Common myeloid progenitor, CD34-positive (primary cell): ENCODE data around the gene APBA2.

ENCODE experiments used
- CTCF ChIA-PET: fragments of 350-600 bp; sonication (Branson Sonifier 250); formaldehyde crosslinking; loops from one replicate; lab custom pipeline; 2021; ENCODE audit warnings: antibody characterized with exemption; lab: Charles Lee
- POLR2A ChIA-PET: fragments of 350-600 bp; sonication (Branson Sonifier 250); formaldehyde crosslinking; loops from one replicate; lab custom pipeline; 2021; ENCODE audit warnings: antibody characterized with exemption; lab: Charles Lee
- DNase-seq, 3 donors: peaks; one replicate each; pipeline versions ENCODE4 v3.0.0 to v3.0.0-alpha.2; 2013
- H3K27ac ChIP-seq, 2 experiments: 1 replicate in 1 of 2; 2 replicates in 1 of 2; pipeline ENCODE4 v1.7.0; 2013; ENCODE audit warnings: inconsistent platforms in 2 of 2, low read length in 2 of 2, mild to moderate bottlenecking in 2 of 2, low read depth in 1 of 2, moderate library complexity in 1 of 2; ENCODE audit not compliant: severe bottlenecking in 2 of 2, insufficient read depth in 1 of 2, poor library complexity in 1 of 2
- H3K27me3 ChIP-seq, 5 experiments: replicated peaks in 2 of 5; 1 replicate in 3 of 5; 2 replicates in 2 of 5; pipeline versions ENCODE4 v1.6.1 to v1.7.0; 2013; ENCODE audit warnings: low read length in 4 of 5, mild to moderate bottlenecking in 2 of 5, moderate library complexity in 2 of 5, inconsistent platforms in 1 of 5; ENCODE audit not compliant: insufficient read depth in 5 of 5, control insufficient read depth in 4 of 5
- H3K36me3 ChIP-seq, 4 experiments: 1 replicate in 2 of 4; 2 replicates in 2 of 4; pipeline versions ENCODE4 v1.6.1 to v1.7.0; 2013; ENCODE audit warnings: low read length in 3 of 4, control low read depth in 1 of 4, mild to moderate bottlenecking in 1 of 4; ENCODE audit not compliant: control insufficient read depth in 4 of 4, insufficient read depth in 4 of 4
- H3K4me1 ChIP-seq, 4 experiments: 1 replicate in 3 of 4; 2 replicates in 1 of 4; pipeline versions ENCODE4 v1.6.1 to v1.7.1; 2013; ENCODE audit warnings: low read length in 3 of 4, mild to moderate bottlenecking in 3 of 4, control low read depth in 1 of 4, inconsistent platforms in 1 of 4, moderate library complexity in 1 of 4; ENCODE audit not compliant: control insufficient read depth in 4 of 4, insufficient read depth in 4 of 4; ENCODE audit errors: control extremely low read depth in 1 of 4
- H3K4me3 ChIP-seq, 7 experiments: 1 replicate in 4 of 7; 2 replicates in 3 of 7; pipeline versions ENCODE4 v1.5.1 to v1.7.0; 2013; ENCODE audit warnings: mild to moderate bottlenecking in 7 of 7, low read length in 6 of 7, moderate library complexity in 6 of 7, inconsistent platforms in 2 of 7, low read depth in 2 of 7, control low read depth in 1 of 7; ENCODE audit not compliant: insufficient read depth in 4 of 7, control insufficient read depth in 1 of 7; ENCODE audit errors: extremely low read depth in 1 of 7
- H3K9me3 ChIP-seq, 5 experiments: 1 replicate in 4 of 5; 2 replicates in 1 of 5; pipeline versions ENCODE4 v1.6.1 to v1.7.1; 2013; ENCODE audit warnings: low read length in 4 of 5, mild to moderate bottlenecking in 2 of 5, inconsistent platforms in 1 of 5, low read depth in 1 of 5, moderate library complexity in 1 of 5; ENCODE audit not compliant: control insufficient read depth in 4 of 5, insufficient read depth in 2 of 5; ENCODE audit errors: control extremely low read depth in 1 of 5
- WGBS: methylation state at CpG from one replicate; pipeline ENCODE4 v1.1.5; 2013; ENCODE audit not compliant: insufficient coverage; 5-methylcytosine and 5-hydroxymethylcytosine counted together

APBA2 gene

GRCh38 chr15:28989896-28990295 is 104.1 kb downstream of the APBA2 start:
- no peak overlapping the region for H3K27ac ChIP-seq
- WGBS, result 94% methylated on average over 11 of the region's 13 CpGs
- H3K27me3 ChIP-seq, result no peaks in the 10 kb centered on the region
- H3K9me3 ChIP-seq, result peaks cover 0 to 2% (median 0%) of the 10 kb centered on the region in 5 experiments
- no peaks in the 10 kb centered on the region for H3K36me3 ChIP-seq
- ChIA-PET POLR2A (no interaction called here), CTCF (no interaction called here)
- DNase-seq, result no peak
- peaks cover 0 to 12% (median 5%) of the 10 kb centered on the region in 4 experiments for H3K4me1 ChIP-seq
- H3K4me3 ChIP-seq, result no peak overlapping the region

- WGBS, result no CpG with 5 or more reads among the region's 2 CpGs
- ChIA-PET CTCF (no interaction called here), POLR2A (no interaction called here)
- Histone ChIP-seq H3K4me1 (peaks cover 0 to 16% (median 8%) of the 10 kb centered on the region in 4 experiments), H3K36me3 (no peaks in the 10 kb centered on the region), H3K27me3 (no peaks in the 10 kb centered on the region), H3K27ac (no peak overlapping the region), H3K9me3 (peaks cover 0 to 2% (median 0%) of the 10 kb centered on the region in 5 experiments), H3K4me3 (no peak overlapping the region)
- DNase-seq, result no peak
Measured at GRCh38 chr15:28990390-28990789, 104.6 kb downstream of the APBA2 start.

- H3K4me1 ChIP-seq, result peaks cover 0 to 16% (median 8%) of the 10 kb centered on the region in 4 experiments
- H3K27ac ChIP-seq, result no peak overlapping the region
- ChIA-PET POLR2A (no interaction called here), CTCF (no interaction called here)
- no peak overlapping the region for H3K4me3 ChIP-seq
- peaks cover 0 to 2% (median 0%) of the 10 kb centered on the region in 5 experiments for H3K9me3 ChIP-seq
- DNase-seq, result no peak
- H3K36me3 ChIP-seq, result no peaks in the 10 kb centered on the region
- no peaks in the 10 kb centered on the region for H3K27me3 ChIP-seq
- 97% methylated on average over 20 of the region's 21 CpGs for WGBS
Measured at GRCh38 chr15:28991236-28992171, 105.7 kb downstream of the APBA2 start.

- no peaks in the 10 kb centered on the region for H3K9me3 ChIP-seq
- POLR2A ChIA-PET, result no interaction called here
- CTCF ChIA-PET, result no interaction called here
Measured at GRCh38 chr15:28992336-28992864, 106.6 kb downstream of the APBA2 start.

GRCh38 chr15:28993051-28993719 is 107.4 kb downstream of the APBA2 start:
- Histone ChIP-seq H3K4me1 (peaks cover 0 to 16% (median 8%) of the 10 kb centered on the region in 4 experiments), H3K27me3 (no peaks in the 10 kb centered on the region), H3K4me3 (no peak overlapping the region), H3K27ac (no peak overlapping the region), H3K9me3 (no peaks in the 10 kb centered on the region), H3K36me3 (no peaks in the 10 kb centered on the region)
- ChIA-PET POLR2A (no interaction called here), CTCF (no interaction called here)
- DNase-seq, result no peak
- WGBS, result 94% methylated on average over 12 of the region's 12 CpGs

More at GRCh38 chr15:28992336-28992864, 106.6 kb downstream of the APBA2 start:
- no peaks in the 10 kb centered on the region for H3K36me3 ChIP-seq
- no peaks in the 10 kb centered on the region for H3K27me3 ChIP-seq
- H3K4me3 ChIP-seq, result no peak overlapping the region
- H3K4me1 ChIP-seq, result peaks cover 0 to 16% (median 8%) of the 10 kb centered on the region in 4 experiments
- 92% methylated on average over 6 of the region's 6 CpGs for WGBS
- no peak overlapping the region for H3K27ac ChIP-seq
- no peak for DNase-seq

- 97% methylated on average over 6 of the region's 7 CpGs for WGBS
- H3K27me3 ChIP-seq, result no peaks in the 10 kb centered on the region
- ChIA-PET POLR2A (no interaction called here), CTCF (no interaction called here)
- no peaks in the 10 kb centered on the region for H3K9me3 ChIP-seq
- DNase-seq, result no peak
- H3K27ac ChIP-seq, result no peak overlapping the region
- H3K36me3 ChIP-seq, result no peaks in the 10 kb centered on the region
- H3K4me1 ChIP-seq, result peaks cover 0 to 16% (median 8%) of the 10 kb centered on the region in 4 experiments
- H3K4me3 ChIP-seq, result no peak overlapping the region
Measured at GRCh38 chr15:28993720-28994053, 107.9 kb downstream of the APBA2 start.
